Measurements from ENCODE around the gene SSR3.
A peak's percentile ranks its signal among the peaks of the same experiment; 100 is the strongest.
"Not testable (repeated sequence)": the region's sequence is repeated elsewhere in the genome, so short reads cannot be mapped to it uniquely, and the experiment has no call there.

The SSR3 gene

DNA sequence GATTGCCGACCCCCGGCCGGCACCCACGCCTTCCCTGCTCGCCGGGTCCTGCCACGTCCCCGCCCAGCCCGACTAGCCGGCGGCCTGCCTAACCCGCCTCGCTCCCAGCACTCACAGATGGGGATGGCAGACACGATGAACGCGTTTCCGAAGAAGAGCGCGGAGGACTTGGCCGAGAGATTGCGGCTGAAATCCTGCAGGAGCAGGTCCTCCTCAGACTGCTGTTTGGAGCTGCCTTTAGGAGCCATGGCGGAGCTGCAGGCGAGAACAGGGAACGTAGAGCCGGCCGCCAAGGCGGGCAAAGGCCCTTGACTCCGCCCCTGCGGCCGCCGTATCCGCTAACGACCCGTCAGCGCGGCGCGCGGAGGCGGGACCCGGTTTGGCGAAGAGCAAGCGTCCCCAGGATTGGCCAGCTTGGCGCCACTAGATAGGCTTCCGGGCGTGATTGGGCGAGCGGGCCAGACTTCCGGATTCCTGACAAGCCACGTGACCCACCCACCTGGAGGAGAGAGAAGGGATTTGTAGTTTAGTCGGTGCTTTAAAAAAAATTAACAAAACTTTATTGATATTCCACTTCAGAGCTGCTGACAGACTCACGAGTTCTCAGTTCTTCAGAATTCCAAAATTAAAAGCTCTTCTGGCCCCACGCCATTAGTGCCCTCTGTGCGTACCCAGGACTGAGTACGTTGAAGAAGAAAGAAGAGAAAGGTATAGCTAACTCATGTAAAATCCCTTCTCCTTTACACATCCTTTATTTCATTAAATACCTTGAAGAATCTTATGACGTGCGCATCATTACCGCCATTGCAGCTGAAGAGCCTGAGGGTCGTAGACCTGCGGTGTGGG is at the start of gene SSR3:
SSR3 (minus strand) TSS at position 276 of the 846 bp plus-strand sequence; CDS start at position 248, 28 bp downstream.
- peak; percentile 99 for DNase-seq (ENCODE audit: low spot score)

- DNase-seq (ENCODE audit: low spot score) = no peak
Measured at GRCh38 chr3:156604064-156604641, 49.2 kb upstream of the SSR3 start.

DNA sequence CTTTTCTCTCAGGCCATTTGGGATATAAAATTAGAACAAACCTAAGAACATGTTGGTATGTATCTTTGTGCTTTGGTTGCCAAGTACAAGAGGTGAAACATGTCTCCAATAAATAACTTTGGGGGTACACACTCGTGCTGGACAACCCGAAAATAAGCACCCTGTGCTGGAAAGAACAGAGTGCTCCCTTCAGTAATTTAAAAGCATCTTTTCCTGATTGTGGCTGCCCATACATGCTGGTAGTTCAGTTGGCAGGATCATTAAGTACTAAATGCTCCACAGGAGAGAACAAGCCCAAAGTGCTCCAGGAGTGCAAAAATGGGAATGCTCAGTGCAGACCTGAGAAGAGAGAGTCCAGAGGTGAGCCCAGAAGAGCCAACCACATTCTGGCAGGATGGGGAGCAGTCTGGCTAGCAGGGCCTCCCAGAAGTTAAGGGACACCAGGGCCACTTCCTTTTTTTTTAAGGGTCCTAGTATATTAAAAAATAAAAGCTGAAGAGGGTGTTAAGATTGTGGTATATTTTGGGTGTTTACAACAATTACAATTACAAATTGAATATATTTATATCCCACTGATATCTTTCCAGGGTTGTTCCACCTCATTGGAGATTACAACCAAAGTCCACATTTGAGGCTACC is 48.6 kb upstream of the SSR3 start:
- no peak for DNase-seq (ENCODE audit: low spot score)

DNA sequence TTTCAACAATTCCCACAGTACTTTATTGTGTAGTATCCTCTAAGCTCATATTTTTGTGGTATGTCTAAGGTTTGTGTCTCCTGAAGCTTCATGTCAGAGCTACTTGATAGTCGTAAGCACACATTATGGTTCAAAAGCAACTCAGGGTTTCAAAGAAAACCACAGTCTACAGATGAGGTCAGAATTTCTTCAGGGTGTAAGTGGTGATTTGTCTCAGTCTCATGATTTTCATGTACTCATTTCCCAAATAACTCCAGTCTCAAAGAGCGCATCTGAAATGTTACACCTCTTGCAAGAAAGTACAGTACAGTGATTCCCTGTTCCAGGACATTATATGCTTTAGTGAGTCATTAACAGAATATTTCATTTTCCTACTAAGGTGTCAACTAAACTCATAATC is 47.5 kb upstream of the SSR3 start:
- DNase-seq (ENCODE audit: low spot score) = peak; percentile 91

- DNase-seq (ENCODE audit: low spot score) = no peak
Measured at GRCh38 chr3:156601497-156601896, 46.6 kb upstream of the SSR3 start.

GRCh38 chr3:156600834-156601233 is 45.9 kb upstream of the SSR3 start:
- no peak for DNase-seq (ENCODE audit: low spot score)

- DNase-seq (ENCODE audit: low spot score) = no peak
Measured at GRCh38 chr3:156599089-156599874, 44.4 kb upstream of the SSR3 start.

GRCh38 chr3:156598413-156598812 is 43.5 kb upstream of the SSR3 start:
- DNase-seq (ENCODE audit: low spot score) = no peak

DNA sequence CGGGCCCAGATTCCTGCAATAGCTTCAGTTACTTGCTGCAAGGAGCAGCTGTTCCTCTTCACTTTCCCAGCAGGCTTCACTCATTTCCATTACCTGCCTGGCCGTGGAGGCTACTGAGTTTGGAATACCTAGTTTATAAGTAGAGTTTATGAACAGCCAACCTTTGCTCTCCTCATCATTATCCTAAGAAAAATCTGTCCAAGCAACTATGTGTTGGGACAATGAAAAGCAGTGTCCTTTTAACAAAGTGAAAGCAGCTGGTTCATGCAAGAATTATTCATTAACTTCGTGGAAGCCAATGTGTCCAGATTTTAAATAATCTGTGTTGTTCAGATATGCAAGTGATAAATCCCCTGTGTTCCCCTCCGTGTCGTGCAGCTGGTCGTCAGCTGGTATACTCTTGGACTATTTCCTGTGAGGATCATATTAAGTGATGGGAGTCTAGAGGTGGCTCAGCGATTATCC is 39.3 kb upstream of the SSR3 start:
- peak; percentile 39 for DNase-seq (ENCODE audit: low spot score)

DNA sequence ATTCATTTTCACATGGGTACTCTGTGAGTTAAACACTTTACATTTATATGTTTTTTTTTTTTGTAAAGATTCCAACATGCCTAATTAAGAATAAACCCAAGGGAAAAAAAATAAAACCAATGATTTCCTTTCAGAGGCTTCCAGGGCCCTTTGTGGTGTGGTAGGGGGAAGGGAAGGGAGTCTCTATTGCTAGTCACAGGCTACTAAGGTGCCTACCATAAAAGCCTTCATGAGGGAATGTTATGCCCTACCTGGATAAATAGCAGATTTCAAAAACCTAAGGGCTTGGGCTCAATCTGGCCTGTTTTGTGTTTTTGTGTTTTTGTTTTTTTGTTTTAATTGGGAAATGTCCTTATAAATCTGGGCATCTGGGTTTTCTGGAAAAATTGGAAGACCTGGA is 38.9 kb upstream of the SSR3 start:
- no peak for DNase-seq (ENCODE audit: low spot score)

DNA sequence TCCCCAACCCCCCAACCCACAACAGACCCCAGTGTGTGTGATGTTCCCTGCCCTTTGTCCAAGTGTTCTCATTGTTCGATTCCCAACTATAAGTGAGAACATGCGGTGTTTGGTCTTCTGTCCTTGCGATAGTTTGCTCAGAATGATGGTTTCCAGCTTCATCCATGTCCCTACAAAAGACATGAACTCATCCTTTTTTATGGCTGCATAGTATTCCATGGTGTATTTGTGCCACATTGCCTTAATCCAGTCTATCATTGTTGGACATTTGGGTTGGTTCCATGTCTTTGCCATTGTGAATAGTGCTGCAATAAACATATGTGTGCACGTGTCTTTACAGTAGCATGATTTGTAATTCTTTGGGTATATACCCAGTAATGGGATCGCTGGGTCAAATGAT is 34.9 kb upstream of the SSR3 start:
- DNase-seq (ENCODE audit: low spot score) = not testable (repeated sequence)

DNA sequence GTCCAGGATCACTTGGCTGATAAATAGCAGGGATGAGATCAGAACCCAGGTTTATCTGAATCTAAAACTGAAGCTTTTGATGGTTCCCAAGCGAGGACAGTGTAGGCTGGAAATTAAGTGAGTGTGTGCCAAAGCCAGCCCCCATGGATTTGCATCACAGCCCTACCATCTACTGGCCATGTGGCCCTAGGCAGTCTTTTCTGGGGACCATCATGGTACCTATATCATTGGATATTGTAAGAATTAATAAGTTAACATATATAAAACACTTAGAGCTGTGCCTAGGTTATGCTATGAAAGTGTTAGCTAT is 32.8 kb upstream of the SSR3 start:
- DNase-seq (ENCODE audit: low spot score) = no peak

GRCh38 chr3:156586905-156587759 is 32.2 kb upstream of the SSR3 start:
- no peak for DNase-seq (ENCODE audit: low spot score)

DNA sequence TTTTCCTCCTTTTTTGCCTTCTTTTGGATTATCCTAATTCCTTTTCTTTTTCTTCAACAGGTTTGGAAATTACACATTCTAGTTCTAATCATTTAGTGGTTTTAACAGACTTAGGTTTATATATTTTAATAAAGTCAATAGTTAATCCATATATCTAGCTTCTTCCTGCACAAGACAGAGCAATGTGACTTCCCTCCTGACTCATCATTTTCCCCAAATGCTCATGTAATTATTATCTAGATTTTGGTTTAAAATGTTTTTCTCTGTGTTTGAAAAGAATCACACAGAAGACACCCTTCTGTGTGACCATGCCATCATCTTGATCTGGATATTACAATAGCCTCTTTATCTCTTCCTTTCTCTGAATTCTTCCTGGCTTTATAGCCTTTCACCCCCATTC is 28.6 kb upstream of the SSR3 start:
- peak; percentile 46 for DNase-seq (ENCODE audit: low spot score)

DNA sequence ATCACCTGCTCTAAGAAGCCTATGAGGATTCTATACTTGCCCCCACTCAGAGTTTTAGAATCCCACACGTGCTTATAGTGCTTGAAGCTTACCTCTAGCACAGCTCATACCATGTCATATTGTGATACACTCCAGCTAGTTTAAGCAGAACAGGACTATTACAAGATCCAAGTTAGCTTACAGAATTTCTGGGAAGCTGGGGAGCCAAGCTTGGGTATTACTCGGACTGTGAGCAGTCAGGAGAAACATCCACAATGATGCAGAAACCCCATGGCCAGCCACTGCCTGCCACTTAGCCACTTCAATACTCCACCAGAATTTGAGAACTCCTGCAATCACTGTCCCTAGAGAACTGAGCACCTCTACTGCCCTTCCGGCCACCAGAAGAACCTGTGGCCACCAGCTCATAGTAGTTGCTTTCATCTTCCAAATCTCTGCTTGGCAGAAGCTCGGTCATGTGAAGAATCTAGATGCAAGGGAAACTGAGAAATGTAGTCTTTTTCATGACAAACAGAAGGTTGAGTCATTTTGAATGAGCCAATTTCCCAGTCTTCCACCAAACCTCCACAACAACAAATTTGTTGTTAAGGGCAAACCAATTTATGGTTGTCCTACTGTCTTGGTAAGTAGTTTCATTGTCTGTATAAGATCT is 27.7 kb upstream of the SSR3 start:
- peak; percentile 70 for DNase-seq (ENCODE audit: low spot score)

GRCh38 chr3:156581954-156582353 is 27.0 kb upstream of the SSR3 start:
- no peak for DNase-seq (ENCODE audit: low spot score)

DNA sequence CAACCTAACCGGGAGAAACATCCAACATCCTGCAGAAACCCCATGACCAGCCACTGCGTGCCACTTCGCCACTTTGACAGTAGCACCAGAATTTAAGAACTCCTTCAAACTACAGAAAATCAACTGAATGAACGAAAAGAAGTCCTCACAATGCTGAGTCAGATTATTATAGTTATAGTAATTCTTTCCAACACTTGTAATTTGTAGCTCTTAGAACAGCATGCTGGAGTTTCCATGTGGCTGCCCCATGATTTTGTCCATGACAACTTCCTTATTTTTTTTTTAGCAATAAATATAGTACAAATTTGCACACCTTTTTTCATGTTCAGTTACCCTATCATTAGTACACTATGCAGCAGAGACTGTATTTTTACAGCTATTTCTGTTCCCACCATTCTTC is 26.1 kb upstream of the SSR3 start:
- DNase-seq (ENCODE audit: low spot score) = no peak

GRCh38 chr3:156579427-156579851 is 24.5 kb upstream of the SSR3 start:
- DNase-seq (ENCODE audit: low spot score) = no peak

GRCh38 chr3:156577736-156578135 is 22.8 kb upstream of the SSR3 start:
- DNase-seq (ENCODE audit: low spot score) = peak; percentile 56

DNA sequence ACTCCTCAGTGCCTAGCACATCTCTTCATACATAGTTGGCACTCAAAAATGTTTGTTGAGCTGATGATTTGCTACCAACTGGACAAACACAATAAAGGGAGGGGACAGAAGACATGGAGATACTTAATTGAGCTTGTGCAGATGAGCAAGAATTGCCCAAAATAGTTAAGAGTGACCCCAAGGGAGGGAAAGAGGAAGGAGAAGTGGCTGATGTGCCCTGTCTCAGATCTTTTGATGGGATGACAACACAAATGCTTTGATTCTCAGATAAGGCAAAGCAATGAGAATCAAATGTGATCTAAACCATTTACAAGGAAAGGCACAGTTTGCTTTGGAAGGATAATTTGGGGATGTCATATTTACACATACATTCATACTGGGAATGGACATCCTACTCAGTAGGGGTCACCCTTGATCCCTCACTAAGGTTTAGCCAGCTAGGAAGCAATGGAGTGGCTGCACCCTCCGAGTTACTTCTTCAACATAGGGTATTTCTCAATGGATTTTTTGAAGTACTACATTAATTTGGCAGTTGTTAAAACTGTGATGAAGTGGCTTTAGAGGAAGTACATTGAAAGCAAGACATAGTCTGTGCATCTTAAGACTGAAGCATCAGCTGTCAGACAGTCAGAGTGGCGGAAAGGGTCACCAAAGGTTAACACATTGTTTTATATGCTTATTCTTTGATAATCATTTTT is 21.9 kb upstream of the SSR3 start:
- DNase-seq (ENCODE audit: low spot score) = no peak
